Transverse colon (tissue), 4 donors: Measurements from ENCODE around the gene TANK. TPM values are rescaled to one million over a fixed set of nuclear protein-coding genes. Genes with fewer than 3 reads are reported as not detected.

ENCODE experiments used
- DNase-seq: peaks from one replicate; pipeline ENCODE4 v3.0.0-alpha.2; 2019
- H3K27ac ChIP-seq, 4 donors: fragments of 200-600 bp; sonication (generic); 2 replicates each; pipeline ENCODE4 v1.5.1; 2016 to 2018; ENCODE audit warnings: inconsistent platforms in 4 of 4
- H3K27me3 ChIP-seq: fragments of 200-600 bp; sonication (generic); 2 replicates; pipeline ENCODE4 v1.5.1; 2017; ENCODE audit warnings: inconsistent platforms
- H3K36me3 ChIP-seq, 4 donors: fragments of 200-600 bp; sonication (generic); 2 replicates each; pipeline ENCODE4 v1.5.1; 2017 to 2019; ENCODE audit warnings: inconsistent platforms in 4 of 4
- H3K4me1 ChIP-seq, 4 donors: fragments of 200-600 bp; sonication (generic); 2 replicates each; pipeline ENCODE4 v1.5.1; 2017 to 2020; ENCODE audit warnings: inconsistent platforms in 4 of 4
- H3K4me3 ChIP-seq, 4 donors: fragments of 200-600 bp; sonication (generic); 1 replicate in 1 of 4; 2 replicates in 3 of 4; pipeline versions ENCODE4 v1.5.1 to v1.6.1; 2017 to 2019; ENCODE audit warnings: inconsistent platforms in 4 of 4
- H3K9me3 ChIP-seq, 2 donors: fragments of 200-600 bp; sonication (generic); 2 replicates each; pipeline ENCODE4 v1.5.1; 2017 to 2019; ENCODE audit warnings: inconsistent platforms in 2 of 2
- EP300 ChIP-seq: sonication (generic); formaldehyde crosslinking; IDR thresholded peaks from one replicate; pipeline ENCODE4 v1.6.1; 2017; ENCODE audit warnings: antibody characterized with exemption, low read depth
- POLR2A ChIP-seq: fragments of 450-650 bp; IDR thresholded peaks from one replicate; pipeline ENCODE4 v1.6.1; 2016; ENCODE audit warnings: antibody characterized with exemption, mild to moderate bottlenecking, moderate library complexity
- POLR2AphosphoS5 ChIP-seq, 3 donors: sonication (generic); formaldehyde crosslinking; IDR thresholded peaks; one replicate each; pipeline ENCODE4 v1.6.1; 2016; ENCODE audit warnings: antibody characterized with exemption in 3 of 3
- WGBS, 2 donors: methylation state at CpG; one replicate each; pipeline ENCODE4 v1.1.5; 2018; ENCODE audit warnings: low coverage in 1 of 2; 5-methylcytosine and 5-hydroxymethylcytosine counted together
- in situ Hi-C, 4 donors: fragments of 200-750 bp; cut with MboI; loops; one replicate each; pipeline versions ENCODE4 v1.15.0 to v1.15.1; 2017; ENCODE audit warnings: low sequenced_read_pairs in 3 of 4, low pct_ligation_motif_present in 1 of 4, low pct_unique_long_range_greater_than_20kb in 1 of 4
- intact Hi-C: fragments of 100-400 bp; cut with DNase I; formaldehyde crosslinking; loops from one replicate; pipeline ENCODE4 v1.15.1; 2023; ENCODE audit warnings: low total_unique reads
- total RNA-seq, 4 donors: library from RNA; depleted of rRNA; stranded (reverse); fragments of >200 nt; gene quantifications; one replicate each; pipeline ENCODE4 v1.1.0, GENCODE V29; 2016
- TF ChIP-seq, protein P1 (sequence below), 5 experiments: fragments of 200-600 bp in 3 of 5; fragments of 450-650 bp in 2 of 5; sonication (generic) in 3 of 5; IDR thresholded peaks; 1 replicate in 2 of 5; 2 replicates in 3 of 5; pipeline ENCODE4 v1.5.1; 2016 to 2017; ENCODE audit warnings: antibody characterized with exemption in 5 of 5, inconsistent platforms in 3 of 5, mild to moderate bottlenecking in 2 of 5, moderate library complexity in 1 of 5

TANK gene
- total RNA-seq, 4 donors from 2014 or later: 35.0 to 107 (median 58.0) TPM

DNA sequence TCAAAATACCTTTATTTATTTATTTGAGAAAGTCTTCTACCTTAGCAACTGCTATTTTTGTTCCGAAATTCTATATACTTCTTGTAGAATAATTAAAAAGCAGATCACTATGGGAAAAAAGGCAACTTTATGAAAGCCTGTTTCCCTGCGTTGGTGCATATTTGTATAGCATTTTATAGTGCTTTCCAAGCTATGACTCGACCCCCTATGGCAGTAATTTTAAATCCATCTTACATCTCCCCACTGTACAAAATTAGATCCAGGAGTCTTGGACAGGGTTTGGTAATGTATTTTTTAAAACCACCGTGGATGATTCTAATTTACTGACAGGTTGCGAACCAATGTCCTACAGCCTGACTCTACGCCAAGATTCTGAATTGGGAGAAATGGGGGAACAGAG lies 10.1 kb downstream of the TANK start:
- H3K27me3 ChIP-seq: no peaks in the 10 kb centered on the region
- no peak overlapping the region for H3K4me3 ChIP-seq
- in situ Hi-C loops: no loop called here
- intact Hi-C loops: no loop called here
- WGBS, 2 donors: 67 to 77% methylated on average over 6 of the region's 6 CpGs
- H3K27ac ChIP-seq: no peak overlapping the region
- no peaks in the 10 kb centered on the region for H3K36me3 ChIP-seq
- no peak for TF ChIP-seq POLR2AphosphoS5 (IDR thresholded peaks at IDR 0.05)
- no peak for TF ChIP-seq POLR2A
- TF ChIP-seq EP300: no peak
- TF ChIP-seq, protein P1, sequence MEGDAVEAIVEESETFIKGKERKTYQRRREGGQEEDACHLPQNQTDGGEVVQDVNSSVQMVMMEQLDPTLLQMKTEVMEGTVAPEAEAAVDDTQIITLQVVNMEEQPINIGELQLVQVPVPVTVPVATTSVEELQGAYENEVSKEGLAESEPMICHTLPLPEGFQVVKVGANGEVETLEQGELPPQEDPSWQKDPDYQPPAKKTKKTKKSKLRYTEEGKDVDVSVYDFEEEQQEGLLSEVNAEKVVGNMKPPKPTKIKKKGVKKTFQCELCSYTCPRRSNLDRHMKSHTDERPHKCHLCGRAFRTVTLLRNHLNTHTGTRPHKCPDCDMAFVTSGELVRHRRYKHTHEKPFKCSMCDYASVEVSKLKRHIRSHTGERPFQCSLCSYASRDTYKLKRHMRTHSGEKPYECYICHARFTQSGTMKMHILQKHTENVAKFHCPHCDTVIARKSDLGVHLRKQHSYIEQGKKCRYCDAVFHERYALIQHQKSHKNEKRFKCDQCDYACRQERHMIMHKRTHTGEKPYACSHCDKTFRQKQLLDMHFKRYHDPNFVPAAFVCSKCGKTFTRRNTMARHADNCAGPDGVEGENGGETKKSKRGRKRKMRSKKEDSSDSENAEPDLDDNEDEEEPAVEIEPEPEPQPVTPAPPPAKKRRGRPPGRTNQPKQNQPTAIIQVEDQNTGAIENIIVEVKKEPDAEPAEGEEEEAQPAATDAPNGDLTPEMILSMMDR (IDR thresholded peaks at IDR 0.05): no peak
- H3K4me1 ChIP-seq: peaks cover 4 to 26% (median 10%) of the 10 kb centered on the region in 4 donors
- no peak for DNase-seq
- H3K9me3 ChIP-seq: no peaks in the 10 kb centered on the region

DNA sequence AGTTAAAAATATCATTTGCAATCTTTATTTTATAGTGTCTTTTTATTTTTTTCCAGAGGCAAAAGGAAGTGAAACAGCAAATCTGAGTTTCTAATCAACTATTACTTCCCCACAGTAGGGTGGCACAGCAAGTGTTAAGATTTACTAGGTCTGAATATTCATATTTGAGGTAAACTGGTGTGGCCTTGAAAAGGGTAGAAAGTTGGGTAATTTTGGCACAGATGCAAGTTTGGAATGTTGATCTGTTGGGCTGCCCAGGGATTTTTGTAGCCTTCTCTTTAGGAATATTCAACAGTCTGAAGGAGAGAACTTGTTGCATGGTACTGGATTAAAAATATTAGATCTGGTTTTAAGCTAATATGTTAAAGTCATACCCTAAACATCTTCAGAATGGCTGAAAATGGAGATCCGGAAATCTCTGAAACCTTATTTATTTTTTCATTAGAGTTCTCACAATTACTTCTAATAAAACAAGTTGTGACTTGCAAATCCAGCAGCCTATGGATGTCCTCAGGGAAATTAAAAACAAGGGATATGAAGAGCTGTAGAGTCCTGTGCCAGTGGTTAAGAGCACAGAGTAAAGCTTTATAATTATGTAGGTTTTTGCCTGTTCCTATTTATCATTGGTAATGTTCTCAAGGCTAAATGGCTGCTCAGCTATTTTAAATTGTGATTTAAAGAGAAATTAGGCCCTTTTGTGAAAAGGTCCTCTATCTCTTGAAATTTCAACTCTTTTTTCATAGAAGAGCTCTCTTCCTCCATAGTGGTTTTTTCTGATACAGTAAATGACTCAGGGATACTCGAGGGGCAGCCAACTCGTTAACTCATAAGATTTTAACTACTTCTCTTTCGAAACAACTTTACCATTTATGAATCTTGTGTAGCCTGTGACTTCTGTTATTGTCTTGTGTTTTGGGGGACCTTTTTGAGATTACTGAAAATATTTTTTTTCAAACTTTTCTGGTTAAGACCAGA lies 11.0 kb downstream of the TANK start:
- no peaks in the 10 kb centered on the region for H3K9me3 ChIP-seq
- H3K4me3 ChIP-seq: no peak overlapping the region
- intact Hi-C loops: no loop called here
- DNase-seq: no peak
- in situ Hi-C loops: no loop called here
- TF ChIP-seq, protein P1 (IDR thresholded peaks at IDR 0.05): no peak
- TF ChIP-seq POLR2AphosphoS5 (IDR thresholded peaks at IDR 0.05) (no peak), POLR2A (no peak), EP300 (no peak)
- no peaks in the 10 kb centered on the region for H3K27me3 ChIP-seq
- no peak overlapping the region for H3K27ac ChIP-seq
- 73 to 85% methylated on average over 4 of the region's 4 CpGs for WGBS, 2 donors
- H3K4me1 ChIP-seq: peaks cover 4 to 18% (median 10%) of the 10 kb centered on the region in 4 donors
- H3K36me3 ChIP-seq: peaks cover 0 to 3% (median 0%) of the 10 kb centered on the region in 4 donors

DNA sequence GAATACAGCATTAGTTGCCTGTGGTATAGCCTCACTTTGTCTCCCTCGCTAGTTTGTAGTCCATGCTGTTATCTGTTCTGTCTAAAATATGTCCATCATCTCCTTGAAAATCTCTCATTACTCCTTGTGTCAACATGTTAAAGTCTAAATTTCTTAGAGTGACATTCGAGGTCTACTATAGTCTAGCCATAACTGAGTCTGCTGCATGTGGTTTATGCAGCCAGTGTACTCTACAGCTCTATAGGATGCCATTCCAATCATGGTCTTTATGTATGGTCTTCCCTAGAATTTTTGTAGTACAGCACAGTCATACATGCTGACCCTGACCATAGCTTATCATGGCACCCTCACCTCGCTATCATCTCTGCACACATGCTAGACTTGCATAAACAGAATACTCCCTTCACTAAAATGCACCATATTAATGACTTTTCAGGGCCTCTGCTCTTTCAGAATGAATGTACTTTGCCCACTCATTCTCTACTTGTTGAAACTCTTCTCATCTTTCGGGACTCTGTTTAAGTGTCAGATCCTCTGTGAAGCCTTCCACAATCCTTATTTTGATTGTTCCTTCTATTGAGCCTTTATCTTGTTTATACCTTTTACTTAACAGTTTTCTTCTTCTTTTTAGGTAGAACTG lies 12.8 kb downstream of the TANK start:
- no peak for DNase-seq
- 79 to 84% methylated on average over 4 of the region's 4 CpGs for WGBS, 2 donors
- TF ChIP-seq, protein P1 (IDR thresholded peaks at IDR 0.05): no peak
- TF ChIP-seq POLR2AphosphoS5 (IDR thresholded peaks at IDR 0.05): no peak
- TF ChIP-seq POLR2A: no peak
- no peak for TF ChIP-seq EP300

DNA sequence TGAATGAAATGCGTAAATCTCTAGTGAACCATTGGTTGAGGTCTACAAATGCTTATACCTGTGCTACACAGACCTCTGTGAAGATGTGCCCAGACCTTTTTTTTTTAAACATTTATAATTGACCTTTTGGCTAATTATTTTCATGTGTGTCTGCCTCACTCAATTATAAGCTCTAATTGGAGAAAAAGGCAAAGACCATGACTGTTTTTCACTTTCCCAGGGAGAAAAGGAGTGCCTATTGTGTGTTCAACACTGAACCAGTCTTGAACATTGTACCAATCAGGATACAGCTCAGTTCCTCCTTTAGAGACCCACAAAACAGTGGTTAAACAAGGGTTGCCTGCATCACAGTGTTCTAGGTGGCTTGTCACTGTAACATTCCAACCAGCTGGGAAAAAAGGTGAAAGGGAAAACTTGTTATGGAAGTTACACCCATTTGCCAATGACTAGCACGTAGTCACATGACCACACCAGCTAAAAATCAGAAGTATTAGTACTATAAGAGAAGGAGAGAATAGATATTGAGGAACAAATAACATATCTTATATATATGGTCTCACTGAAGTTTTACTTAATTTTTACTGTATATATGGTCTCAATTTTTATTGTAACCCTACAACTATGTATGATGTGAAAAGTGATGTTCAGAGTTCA lies 13.4 kb downstream of the TANK start:
- H3K4me3 ChIP-seq: no peak overlapping the region
- H3K4me1 ChIP-seq: peaks cover 4 to 16% (median 10%) of the 10 kb centered on the region in 4 donors
- DNase-seq: no peak
- 91 to 100% methylated on average over 2 of the region's 2 CpGs for WGBS, 2 donors
- intact Hi-C loops: no loop called here
- H3K27ac ChIP-seq: no peak overlapping the region
- peaks cover 0 to 3% (median 0%) of the 10 kb centered on the region in 4 donors for H3K36me3 ChIP-seq
- no peaks in the 10 kb centered on the region for H3K27me3 ChIP-seq
- in situ Hi-C loops: no loop called here
- H3K9me3 ChIP-seq: no peaks in the 10 kb centered on the region
- TF ChIP-seq POLR2AphosphoS5 (IDR thresholded peaks at IDR 0.05) (no peak), POLR2A (no peak), EP300 (no peak)
- TF ChIP-seq, protein P1 (IDR thresholded peaks at IDR 0.05): no peak

More for the DNA sequence above, 12.8 kb downstream of the TANK start:
- Histone ChIP-seq H3K4me3 (no peak overlapping the region), H3K9me3 (no peaks in the 10 kb centered on the region), H3K27me3 (no peaks in the 10 kb centered on the region), H3K36me3 (peaks cover 0 to 3% (median 0%) of the 10 kb centered on the region in 4 donors), H3K4me1 (peaks cover 4 to 16% (median 10%) of the 10 kb centered on the region in 4 donors), H3K27ac (no peak overlapping the region)
- intact Hi-C loops: no loop called here
- in situ Hi-C loops: no loop called here
